ENCODE measurements around the gene PLXNA4.

PLXNA4 gene

DNA sequence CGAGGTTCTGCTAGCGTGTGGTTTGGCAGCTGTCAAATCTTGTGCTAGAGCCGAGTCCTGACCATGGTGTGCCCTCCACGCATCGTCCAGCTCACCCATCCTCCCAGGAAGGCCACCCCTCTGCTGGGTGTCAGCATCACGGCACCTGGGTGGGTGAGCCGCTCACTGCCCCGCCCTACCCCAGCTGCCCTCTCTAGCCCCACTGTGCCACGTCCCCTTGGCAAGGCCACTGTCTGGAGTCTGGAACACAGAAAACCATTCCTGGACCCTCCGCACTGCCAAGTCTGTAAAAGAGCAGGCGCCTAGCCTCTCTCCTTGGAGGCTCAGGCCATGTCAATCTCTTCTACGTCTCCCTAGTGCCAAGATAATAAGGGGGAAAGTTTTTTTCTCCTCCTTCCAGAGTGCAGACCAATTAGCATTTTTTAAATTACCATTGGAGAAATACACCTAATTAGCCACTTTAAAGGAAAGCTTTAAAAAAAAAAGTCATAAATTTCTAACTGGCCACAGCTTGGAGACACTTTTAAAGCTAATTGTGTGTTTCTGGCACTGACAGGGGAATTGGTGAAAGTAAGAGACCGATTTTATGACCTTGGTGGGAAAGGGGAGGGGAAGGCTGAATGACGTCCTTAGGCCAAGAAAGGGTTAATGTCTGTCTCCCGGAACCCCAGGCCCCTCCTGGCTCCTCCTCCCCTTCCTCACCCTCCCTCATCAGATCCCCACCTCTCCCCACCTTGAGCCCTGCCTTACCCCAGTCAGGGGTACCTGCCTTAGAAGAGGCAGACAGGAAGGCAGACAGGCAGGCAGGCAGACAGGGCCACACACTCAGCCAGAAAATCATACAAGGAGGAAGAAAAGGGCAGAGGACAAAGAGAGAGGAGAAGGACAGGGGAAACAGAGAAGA is 151.2 kb downstream of the PLXNA4 start:
- H3K4me3 ChIP-seq (ENCODE audit: low read depth, low read length), result no peak overlapping the region
- no peak overlapping the region for H3K27ac ChIP-seq (ENCODE audit: low read depth, low read length)
- no peaks in the 10 kb centered on the region for H3K36me3 ChIP-seq (ENCODE audit: control insufficient read depth, insufficient read depth, low read length)
- no peaks in the 10 kb centered on the region for H3K27me3 ChIP-seq (ENCODE audit: control insufficient read depth, insufficient read depth, low read length)
- H3K9me3 ChIP-seq (ENCODE audit: control insufficient read depth, insufficient read depth, low read length), result no peaks in the 10 kb centered on the region
- H3K9ac ChIP-seq (ENCODE audit: low read depth, low read length), result no peak overlapping the region
- peaks cover 13% of the 10 kb centered on the region; the same call in 1 of the 2 replicates for H3K4me1 ChIP-seq (ENCODE audit: control insufficient read depth, insufficient read depth, low read length)

DNA sequence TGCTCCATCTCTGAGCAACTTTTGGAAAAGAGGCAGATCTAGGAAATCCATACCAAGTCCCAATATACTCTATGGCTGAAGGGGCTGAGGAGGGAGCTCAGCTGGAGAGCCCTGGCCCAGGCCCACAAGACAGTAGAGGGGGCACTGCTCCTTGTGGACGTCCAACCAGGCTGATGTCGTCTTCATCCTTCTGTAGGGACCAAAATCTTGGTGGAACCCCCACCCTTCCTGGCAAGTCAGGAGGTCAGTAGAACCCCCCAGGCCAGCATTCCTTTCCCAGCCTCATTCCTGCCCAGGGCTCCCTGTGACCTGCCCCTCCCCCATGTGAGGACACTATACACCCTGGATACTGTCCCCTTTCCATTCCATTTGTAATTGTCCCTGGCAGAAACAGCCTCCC is 152.0 kb downstream of the PLXNA4 start:
- Histone ChIP-seq H3K9me3 (ENCODE audit: control insufficient read depth, insufficient read depth, low read length) (no peaks in the 10 kb centered on the region), H3K27ac (ENCODE audit: low read depth, low read length) (no peak overlapping the region), H3K36me3 (ENCODE audit: control insufficient read depth, insufficient read depth, low read length) (no peaks in the 10 kb centered on the region), H3K4me1 (ENCODE audit: control insufficient read depth, insufficient read depth, low read length) (peaks cover 13% of the 10 kb centered on the region; the same call in 1 of the 2 replicates), H3K9ac (ENCODE audit: low read depth, low read length) (no peak overlapping the region), H3K4me3 (ENCODE audit: low read depth, low read length) (no peak overlapping the region), H3K27me3 (ENCODE audit: control insufficient read depth, insufficient read depth, low read length) (no peaks in the 10 kb centered on the region)

GRCh38 chr7:132423594-132424200 is 152.6 kb downstream of the PLXNA4 start:
- Histone ChIP-seq H3K4me1 (ENCODE audit: control insufficient read depth, insufficient read depth, low read length) (peaks cover 13% of the 10 kb centered on the region; the same call in 1 of the 2 replicates), H3K27me3 (ENCODE audit: control insufficient read depth, insufficient read depth, low read length) (no peaks in the 10 kb centered on the region), H3K9me3 (ENCODE audit: control insufficient read depth, insufficient read depth, low read length) (no peaks in the 10 kb centered on the region)

GRCh38 chr7:132422502-132423111 is 153.7 kb downstream of the PLXNA4 start:
- Histone ChIP-seq H3K27ac (ENCODE audit: low read depth, low read length) (no peak overlapping the region), H3K9ac (ENCODE audit: low read depth, low read length) (no peak overlapping the region), H3K9me3 (ENCODE audit: control insufficient read depth, insufficient read depth, low read length) (no peaks in the 10 kb centered on the region), H3K36me3 (ENCODE audit: control insufficient read depth, insufficient read depth, low read length) (no peaks in the 10 kb centered on the region), H3K27me3 (ENCODE audit: control insufficient read depth, insufficient read depth, low read length) (no peaks in the 10 kb centered on the region), H3K4me3 (ENCODE audit: low read depth, low read length) (no peak overlapping the region), H3K4me1 (ENCODE audit: control insufficient read depth, insufficient read depth, low read length) (peaks cover 13% of the 10 kb centered on the region; the same call in 1 of the 2 replicates)

More at GRCh38 chr7:132423594-132424200, 152.6 kb downstream of the PLXNA4 start:
- no peaks in the 10 kb centered on the region for H3K36me3 ChIP-seq (ENCODE audit: control insufficient read depth, insufficient read depth, low read length)
- H3K9ac ChIP-seq (ENCODE audit: low read depth, low read length), result no peak overlapping the region
- H3K27ac ChIP-seq (ENCODE audit: low read depth, low read length), result no peak overlapping the region
- no peak overlapping the region for H3K4me3 ChIP-seq (ENCODE audit: low read depth, low read length)

DNA sequence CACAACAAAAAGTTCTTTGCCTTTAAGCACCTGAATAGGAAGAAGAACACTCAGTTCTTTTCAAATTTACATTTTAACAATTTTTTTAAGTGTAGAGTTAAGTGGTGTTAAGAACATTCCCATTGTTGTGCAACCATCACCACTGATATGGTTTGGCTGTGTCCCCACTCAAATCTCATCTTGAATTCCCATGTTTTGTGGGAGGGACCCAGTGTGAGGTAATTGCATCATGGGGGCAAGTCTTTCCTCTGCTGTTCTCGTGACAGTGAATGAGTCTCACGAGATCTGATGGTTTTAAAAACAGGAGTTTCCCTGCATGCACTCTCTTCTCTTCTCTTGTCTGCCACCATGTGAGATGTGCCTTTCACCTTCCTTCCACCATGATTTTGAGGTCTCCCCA is 155.7 kb downstream of the PLXNA4 start:
- Histone ChIP-seq H3K36me3 (ENCODE audit: control insufficient read depth, insufficient read depth, low read length) (no peaks in the 10 kb centered on the region), H3K9me3 (ENCODE audit: control insufficient read depth, insufficient read depth, low read length) (no peaks in the 10 kb centered on the region), H3K27me3 (ENCODE audit: control insufficient read depth, insufficient read depth, low read length) (no peaks in the 10 kb centered on the region), H3K9ac (ENCODE audit: low read depth, low read length) (no peak overlapping the region), H3K4me3 (ENCODE audit: low read depth, low read length) (no peak overlapping the region), H3K4me1 (ENCODE audit: control insufficient read depth, insufficient read depth, low read length) (peaks cover 9% of the 10 kb centered on the region; the same call in 1 of the 2 replicates), H3K27ac (ENCODE audit: low read depth, low read length) (no peak overlapping the region)

DNA sequence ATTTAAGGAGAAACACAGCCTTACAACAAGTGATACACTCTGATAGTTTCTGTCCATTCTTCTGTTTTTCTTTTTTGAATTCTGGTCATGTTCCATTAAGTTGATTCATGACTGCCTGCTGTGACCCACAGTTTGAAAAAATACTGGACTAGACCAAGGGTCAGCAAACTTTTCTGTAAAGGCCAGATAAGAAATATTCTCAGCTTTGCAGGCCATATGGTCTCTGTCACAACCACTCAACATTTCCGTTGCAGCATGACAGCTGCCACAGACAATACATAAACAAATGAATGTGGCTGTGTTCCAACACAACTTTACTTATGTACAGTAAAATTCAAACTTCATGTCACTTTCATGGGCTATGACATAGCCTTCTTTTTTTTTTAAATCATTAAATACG is 156.7 kb downstream of the PLXNA4 start:
- H3K4me1 ChIP-seq (ENCODE audit: control insufficient read depth, insufficient read depth, low read length), result peaks cover 3% of the 10 kb centered on the region; the same call in 1 of the 2 replicates
- no peak overlapping the region for H3K4me3 ChIP-seq (ENCODE audit: low read depth, low read length)
- H3K27ac ChIP-seq (ENCODE audit: low read depth, low read length), result no peak overlapping the region
- H3K36me3 ChIP-seq (ENCODE audit: control insufficient read depth, insufficient read depth, low read length), result no peaks in the 10 kb centered on the region
- H3K9me3 ChIP-seq (ENCODE audit: control insufficient read depth, insufficient read depth, low read length), result no peaks in the 10 kb centered on the region
- H3K27me3 ChIP-seq (ENCODE audit: control insufficient read depth, insufficient read depth, low read length), result no peaks in the 10 kb centered on the region
- H3K9ac ChIP-seq (ENCODE audit: low read depth, low read length), result no peak overlapping the region

DNA sequence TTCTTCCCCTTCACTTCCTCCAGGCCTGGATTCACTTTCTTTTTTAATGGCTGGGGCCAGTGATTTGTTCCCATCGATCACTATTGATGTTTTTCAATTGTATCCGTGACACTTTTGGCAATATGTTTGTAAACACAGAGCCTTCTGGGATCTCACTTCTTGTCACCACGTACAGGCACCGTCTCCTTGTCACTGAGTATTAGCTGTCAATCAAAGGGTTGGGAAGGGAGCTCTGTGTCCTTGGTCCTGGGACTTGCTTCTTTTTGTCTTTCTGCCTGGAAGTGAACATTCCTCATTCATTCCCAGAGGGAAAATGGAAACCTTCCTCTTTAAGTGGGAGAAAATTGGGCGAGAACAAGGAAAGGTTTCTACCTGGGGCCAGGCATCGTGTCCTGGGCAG is 157.4 kb downstream of the PLXNA4 start:
- Histone ChIP-seq H3K36me3 (ENCODE audit: control insufficient read depth, insufficient read depth, low read length) (no peaks in the 10 kb centered on the region), H3K27me3 (ENCODE audit: control insufficient read depth, insufficient read depth, low read length) (no peaks in the 10 kb centered on the region), H3K9ac (ENCODE audit: low read depth, low read length) (no peak overlapping the region), H3K4me3 (ENCODE audit: low read depth, low read length) (no peak overlapping the region), H3K27ac (ENCODE audit: low read depth, low read length) (no peak overlapping the region), H3K9me3 (ENCODE audit: control insufficient read depth, insufficient read depth, low read length) (no peaks in the 10 kb centered on the region), H3K4me1 (ENCODE audit: control insufficient read depth, insufficient read depth, low read length) (no peaks in the 10 kb centered on the region)

GRCh38 chr7:132417103-132417906 is 159.0 kb downstream of the PLXNA4 start:
- no peak overlapping the region for H3K27ac ChIP-seq (ENCODE audit: low read depth, low read length)
- no peak overlapping the region for H3K4me3 ChIP-seq (ENCODE audit: low read depth, low read length)
- H3K9ac ChIP-seq (ENCODE audit: low read depth, low read length), result no peak overlapping the region
- H3K27me3 ChIP-seq (ENCODE audit: control insufficient read depth, insufficient read depth, low read length), result no peaks in the 10 kb centered on the region
- no peaks in the 10 kb centered on the region for H3K36me3 ChIP-seq (ENCODE audit: control insufficient read depth, insufficient read depth, low read length)
- no peaks in the 10 kb centered on the region for H3K9me3 ChIP-seq (ENCODE audit: control insufficient read depth, insufficient read depth, low read length)
- no peaks in the 10 kb centered on the region for H3K4me1 ChIP-seq (ENCODE audit: control insufficient read depth, insufficient read depth, low read length)

DNA sequence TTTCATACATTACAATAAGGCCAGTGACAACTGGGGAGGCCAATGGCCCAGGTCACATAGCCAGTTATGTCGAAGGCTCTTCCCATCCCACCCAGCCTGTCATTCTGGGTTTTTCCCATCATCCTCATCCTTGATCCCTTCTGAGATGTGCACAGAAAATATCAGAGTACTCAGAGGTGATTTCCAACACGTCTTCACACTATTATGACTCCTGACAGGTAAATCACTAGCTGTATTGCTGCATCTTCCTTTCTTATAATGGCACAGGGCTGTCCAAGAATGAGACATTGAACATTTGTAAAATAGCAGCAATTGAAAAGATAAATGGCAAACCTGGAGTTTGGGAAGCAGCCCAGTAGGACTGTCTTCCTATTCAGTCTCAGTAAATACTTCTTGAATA is 159.9 kb downstream of the PLXNA4 start:
- H3K27me3 ChIP-seq (ENCODE audit: control insufficient read depth, insufficient read depth, low read length), result no peaks in the 10 kb centered on the region
- no peaks in the 10 kb centered on the region for H3K4me1 ChIP-seq (ENCODE audit: control insufficient read depth, insufficient read depth, low read length)
- H3K36me3 ChIP-seq (ENCODE audit: control insufficient read depth, insufficient read depth, low read length), result no peaks in the 10 kb centered on the region
- H3K9ac ChIP-seq (ENCODE audit: low read depth, low read length), result no peak overlapping the region
- no peak overlapping the region for H3K27ac ChIP-seq (ENCODE audit: low read depth, low read length)
- H3K4me3 ChIP-seq (ENCODE audit: low read depth, low read length), result no peak overlapping the region
- no peaks in the 10 kb centered on the region for H3K9me3 ChIP-seq (ENCODE audit: control insufficient read depth, insufficient read depth, low read length)

DNA sequence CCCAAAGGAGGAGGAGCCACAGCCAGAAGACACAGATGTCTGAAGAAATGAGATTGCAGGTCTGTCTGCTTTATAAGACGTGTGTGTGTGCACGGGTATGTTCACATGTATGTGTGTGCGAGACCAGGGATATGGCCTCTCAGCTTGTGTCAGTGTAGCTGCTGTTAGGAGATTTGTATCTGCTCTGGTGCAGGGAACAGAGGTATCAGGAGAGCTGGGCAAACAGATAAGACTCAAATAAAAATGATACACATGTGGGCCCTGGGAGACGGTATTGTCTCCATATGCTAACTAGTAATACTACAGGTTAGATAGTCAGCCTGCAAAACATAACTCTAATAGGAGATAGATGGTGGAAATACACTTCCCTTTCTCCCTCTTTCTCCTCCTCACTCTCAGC is 161.0 kb downstream of the PLXNA4 start:
- Histone ChIP-seq H3K36me3 (ENCODE audit: control insufficient read depth, insufficient read depth, low read length) (no peaks in the 10 kb centered on the region), H3K4me1 (ENCODE audit: control insufficient read depth, insufficient read depth, low read length) (peaks cover 1% of the 10 kb centered on the region; the same call in 1 of the 2 replicates), H3K27ac (ENCODE audit: low read depth, low read length) (no peak overlapping the region), H3K27me3 (ENCODE audit: control insufficient read depth, insufficient read depth, low read length) (no peaks in the 10 kb centered on the region), H3K9ac (ENCODE audit: low read depth, low read length) (no peak overlapping the region), H3K9me3 (ENCODE audit: control insufficient read depth, insufficient read depth, low read length) (no peaks in the 10 kb centered on the region), H3K4me3 (ENCODE audit: low read depth, low read length) (no peak overlapping the region)
